Measurements from ENCODE around the gene THAP8.

THAP8 gene

GRCh38 chr19:36028313-36029041, 25.6 kb downstream of the THAP8 start:
- Mint-ChIP-seq H3K27ac (no peak overlapping the region), H3K4me3 (no peak overlapping the region), H3K9me3 (no peaks in the 10 kb centered on the region), H3K27me3 (ENCODE audit: low read depth) (no peaks in the 10 kb centered on the region), H3K4me1 (ENCODE audit: low read depth) (no peaks in the 10 kb centered on the region), H3K36me3 (ENCODE audit: low read depth) (peaks cover 3% of the 10 kb centered on the region)

GRCh38 chr19:36027696-36028095, 26.4 kb downstream of the THAP8 start:
- Mint-ChIP-seq H3K36me3 (ENCODE audit: low read depth) (peaks cover 6% of the 10 kb centered on the region), H3K4me1 (ENCODE audit: low read depth) (no peaks in the 10 kb centered on the region), H3K27ac (no peak overlapping the region), H3K9me3 (no peaks in the 10 kb centered on the region), H3K4me3 (no peak overlapping the region), H3K27me3 (ENCODE audit: low read depth) (no peaks in the 10 kb centered on the region)

- Mint-ChIP-seq H3K4me1 (ENCODE audit: low read depth) (no peaks in the 10 kb centered on the region), H3K36me3 (ENCODE audit: low read depth) (peaks cover 6% of the 10 kb centered on the region), H3K4me3 (no peak overlapping the region), H3K27me3 (ENCODE audit: low read depth) (no peaks in the 10 kb centered on the region), H3K9me3 (no peaks in the 10 kb centered on the region), H3K27ac (no peak overlapping the region)
Observed at GRCh38 chr19:36026091-36026876, 27.8 kb downstream of the THAP8 start.

GRCh38 chr19:36025541-36025940, 28.5 kb downstream of the THAP8 start:
- Mint-ChIP-seq H3K27me3 (ENCODE audit: low read depth) (no peaks in the 10 kb centered on the region), H3K27ac (no peak overlapping the region), H3K4me3 (no peak overlapping the region), H3K9me3 (no peaks in the 10 kb centered on the region), H3K4me1 (ENCODE audit: low read depth) (no peaks in the 10 kb centered on the region), H3K36me3 (ENCODE audit: low read depth) (peaks cover 6% of the 10 kb centered on the region)

- H3K4me1 Mint-ChIP-seq (ENCODE audit: low read depth): no peaks in the 10 kb centered on the region
- no peak overlapping the region for H3K4me3 Mint-ChIP-seq
- H3K36me3 Mint-ChIP-seq (ENCODE audit: low read depth): peaks cover 6% of the 10 kb centered on the region
- H3K27ac Mint-ChIP-seq: no peak overlapping the region
- no peaks in the 10 kb centered on the region for H3K27me3 Mint-ChIP-seq (ENCODE audit: low read depth)
- no peaks in the 10 kb centered on the region for H3K9me3 Mint-ChIP-seq
Observed at GRCh38 chr19:36023432-36023831, 30.7 kb downstream of the THAP8 start.

GRCh38 chr19:36019061-36019670, 34.9 kb downstream of the THAP8 start:
- H3K27me3 Mint-ChIP-seq (ENCODE audit: low read depth): no peaks in the 10 kb centered on the region
- peaks cover 17% of the 10 kb centered on the region for H3K4me1 Mint-ChIP-seq (ENCODE audit: low read depth)
- H3K4me3 Mint-ChIP-seq: no peak overlapping the region
- no peak overlapping the region for H3K27ac Mint-ChIP-seq
- no peaks in the 10 kb centered on the region for H3K9me3 Mint-ChIP-seq
- H3K36me3 Mint-ChIP-seq (ENCODE audit: low read depth): peaks cover 6% of the 10 kb centered on the region

- no peaks in the 10 kb centered on the region for H3K9me3 Mint-ChIP-seq
- peak within 1 kb of the TSS; percentile 99 for H3K4me3 Mint-ChIP-seq
- peaks cover 13% of the 10 kb centered on the region for H3K36me3 Mint-ChIP-seq (ENCODE audit: low read depth)
- no peaks in the 10 kb centered on the region for H3K27me3 Mint-ChIP-seq (ENCODE audit: low read depth)
- H3K4me1 Mint-ChIP-seq (ENCODE audit: low read depth): peaks cover 38% of the 10 kb centered on the region
- H3K27ac Mint-ChIP-seq: peak within 1 kb of the TSS; percentile 98
Observed at GRCh38 chr19:36014012-36014924, 39.8 kb downstream of the THAP8 start, which contains the start of gene ALKBH6. TSS of gene ALKBH6 (minus strand) at chr19:36014213. CDS start at chr19:36013397, 816 bp downstream.

- Mint-ChIP-seq H3K4me1 (ENCODE audit: low read depth) (peaks cover 43% of the 10 kb centered on the region), H3K27me3 (ENCODE audit: low read depth) (no peaks in the 10 kb centered on the region), H3K27ac (peak overlapping the region; percentile 98), H3K9me3 (no peaks in the 10 kb centered on the region), H3K36me3 (ENCODE audit: low read depth) (peaks cover 13% of the 10 kb centered on the region), H3K4me3 (peak overlapping the region; percentile 99)
Observed at GRCh38 chr19:36013280-36014011, 40.6 kb downstream of the THAP8 start.

GRCh38 chr19:36010402-36010801, 43.7 kb downstream of the THAP8 start:
- Mint-ChIP-seq H3K4me1 (ENCODE audit: low read depth) (peaks cover 39% of the 10 kb centered on the region), H3K27ac (peak overlapping the region; percentile 13), H3K4me3 (no peak overlapping the region), H3K27me3 (ENCODE audit: low read depth) (no peaks in the 10 kb centered on the region), H3K36me3 (ENCODE audit: low read depth) (peaks cover 14% of the 10 kb centered on the region), H3K9me3 (no peaks in the 10 kb centered on the region)

GRCh38 chr19:36009633-36010379, 44.3 kb downstream of the THAP8 start:
- no peaks in the 10 kb centered on the region for H3K27me3 Mint-ChIP-seq (ENCODE audit: low read depth)
- H3K9me3 Mint-ChIP-seq: no peaks in the 10 kb centered on the region
- H3K36me3 Mint-ChIP-seq (ENCODE audit: low read depth): peaks cover 14% of the 10 kb centered on the region
- peak overlapping the region; percentile 41 for H3K27ac Mint-ChIP-seq
- peak overlapping the region; percentile 73 for H3K4me3 Mint-ChIP-seq
- peaks cover 33% of the 10 kb centered on the region for H3K4me1 Mint-ChIP-seq (ENCODE audit: low read depth)

- H3K27ac Mint-ChIP-seq: no peak overlapping the region
- peak overlapping the region; percentile 73 for H3K4me3 Mint-ChIP-seq
- peaks cover 14% of the 10 kb centered on the region for H3K36me3 Mint-ChIP-seq (ENCODE audit: low read depth)
- H3K9me3 Mint-ChIP-seq: no peaks in the 10 kb centered on the region
- H3K4me1 Mint-ChIP-seq (ENCODE audit: low read depth): peaks cover 27% of the 10 kb centered on the region
- no peaks in the 10 kb centered on the region for H3K27me3 Mint-ChIP-seq (ENCODE audit: low read depth)
Observed at GRCh38 chr19:36009220-36009619, 44.9 kb downstream of the THAP8 start.

- peaks cover 12% of the 10 kb centered on the region for H3K36me3 Mint-ChIP-seq (ENCODE audit: low read depth)
- H3K4me1 Mint-ChIP-seq (ENCODE audit: low read depth): peaks cover 24% of the 10 kb centered on the region
- no peaks in the 10 kb centered on the region for H3K27me3 Mint-ChIP-seq (ENCODE audit: low read depth)
- no peaks in the 10 kb centered on the region for H3K9me3 Mint-ChIP-seq
- H3K27ac Mint-ChIP-seq: peak within 1 kb of the TSS; percentile 41
- H3K4me3 Mint-ChIP-seq: peak within 1 kb of the TSS; percentile 73
Observed at GRCh38 chr19:36008336-36008978, 45.6 kb downstream of the THAP8 start, which contains the start of gene SYNE4. TSS of gene SYNE4 (minus strand) at chr19:36008813. CDS start at chr19:36008681, 132 bp downstream.
